Limb (tissue), 2 donors: ENCODE measurements around the gene CAPN6.
A peak's percentile ranks its signal among the peaks of the same experiment; 100 is the strongest.

Experiments
- DNase-seq, 2 donors: peaks; one replicate each; pipeline ENCODE4 v3.0.0-alpha.2; 2016; ENCODE audit errors: extremely low spot score in 2 of 2

The CAPN6 gene

DNA sequence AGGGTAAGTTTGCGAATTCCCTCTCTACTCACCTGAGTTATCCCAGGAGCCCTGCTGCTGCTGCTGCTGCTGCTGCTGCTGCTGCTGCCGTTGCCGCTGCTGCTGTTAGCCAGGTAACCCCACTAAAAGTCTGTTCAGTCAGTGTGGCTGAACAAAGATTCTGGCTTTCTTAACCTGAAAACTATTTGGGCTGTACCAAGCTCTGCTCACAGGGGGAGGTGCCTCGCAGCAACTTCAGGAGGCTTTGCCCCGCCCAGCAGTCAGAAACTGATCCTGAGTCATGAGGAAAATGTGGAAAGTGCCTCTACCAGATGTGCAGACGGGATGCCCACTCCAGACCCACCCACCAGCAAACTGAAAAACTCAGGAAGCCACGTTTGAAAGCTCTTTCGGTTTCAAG, at the start of gene CAPN6:
Gene CAPN6 (minus strand): TSS at position 145 of the 400 bp plus-strand sequence. CDS start 6,547 bp downstream, outside the sequence.
- peak; percentile 50 to 77 for DNase-seq

- no peak for DNase-seq
Observed at GRCh38 chrX:111319451-111319850, 49.2 kb upstream of the CAPN6 start.

DNA sequence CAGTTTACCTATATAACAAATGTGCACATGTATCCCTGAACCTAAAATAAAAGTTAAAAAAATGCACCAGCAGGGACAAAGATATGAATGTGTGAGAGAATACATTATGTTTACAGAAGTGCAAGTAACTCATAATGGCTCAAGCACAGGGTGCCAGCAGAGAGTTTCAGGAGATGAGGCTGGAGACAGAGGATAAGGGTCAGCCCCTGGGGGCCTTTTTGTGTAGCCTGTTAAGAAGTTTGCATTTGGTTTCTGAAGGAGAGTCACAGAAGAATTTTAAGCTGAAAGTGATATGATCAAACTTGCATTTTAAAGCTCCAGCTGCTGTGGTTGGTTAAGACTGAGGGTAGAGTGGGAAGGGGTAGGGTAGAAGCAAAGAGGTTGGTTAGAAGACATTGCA, 48.6 kb upstream of the CAPN6 start:
- DNase-seq: no peak

- DNase-seq: peak in 1 of 2 donors; percentile 49
Observed at GRCh38 chrX:111309083-111309482, 38.8 kb upstream of the CAPN6 start.

GRCh38 chrX:111308039-111308438, 37.8 kb upstream of the CAPN6 start:
- no peak for DNase-seq

DNA sequence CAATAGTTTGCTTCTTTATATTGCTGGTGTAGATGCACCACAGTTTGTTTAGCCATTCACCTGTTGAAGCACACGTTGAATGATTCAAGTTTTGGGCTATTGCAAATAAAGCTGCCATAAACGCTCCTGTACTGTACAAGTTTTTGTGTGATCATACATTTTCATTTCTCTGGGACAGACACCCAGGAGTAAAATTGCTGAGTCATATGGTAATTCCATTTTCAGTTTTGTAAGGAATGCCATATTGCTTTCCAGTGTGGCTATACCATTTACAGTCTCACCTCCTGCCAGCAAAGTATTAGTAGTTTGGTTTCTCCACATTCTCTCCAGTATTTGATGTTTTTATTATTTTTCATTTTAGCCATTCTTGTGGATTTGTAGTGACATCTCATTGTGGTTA, 32.0 kb upstream of the CAPN6 start:
- no peak for DNase-seq

GRCh38 chrX:111288841-111289240, 18.6 kb upstream of the CAPN6 start:
- no peak for DNase-seq

DNA sequence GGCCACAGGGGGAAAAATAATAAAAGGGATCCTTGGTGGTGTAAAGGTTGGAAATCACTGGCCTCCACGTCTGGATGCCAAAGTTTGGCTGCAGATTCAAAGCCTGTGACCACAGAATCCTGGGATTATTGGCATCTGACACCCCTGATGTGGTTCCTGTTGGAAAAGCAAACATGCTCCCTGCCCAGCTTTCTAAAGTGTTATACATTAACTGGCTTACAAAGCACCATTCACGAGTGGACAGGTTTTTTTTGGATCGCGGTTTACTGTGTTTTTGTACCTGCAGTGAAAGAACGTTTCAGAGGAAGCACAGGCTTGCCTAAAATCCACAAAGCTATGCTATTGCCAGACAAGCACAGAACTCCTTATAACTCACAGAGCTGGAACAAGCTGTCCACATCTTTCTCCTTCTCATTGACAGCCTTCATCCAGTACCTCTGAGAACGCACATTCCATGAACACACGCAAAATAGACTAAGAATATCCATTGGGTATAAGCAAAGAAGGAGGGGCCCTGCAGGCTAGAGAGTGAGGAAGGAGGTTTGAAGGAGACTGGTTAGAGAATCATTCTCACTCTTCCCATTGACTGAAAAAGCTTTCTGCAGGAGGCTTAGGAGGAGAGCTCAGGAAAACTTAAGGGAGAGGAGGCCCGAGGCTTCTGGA, 14.5 kb upstream of the CAPN6 start:
- peak; percentile 40 to 50 for DNase-seq

DNA sequence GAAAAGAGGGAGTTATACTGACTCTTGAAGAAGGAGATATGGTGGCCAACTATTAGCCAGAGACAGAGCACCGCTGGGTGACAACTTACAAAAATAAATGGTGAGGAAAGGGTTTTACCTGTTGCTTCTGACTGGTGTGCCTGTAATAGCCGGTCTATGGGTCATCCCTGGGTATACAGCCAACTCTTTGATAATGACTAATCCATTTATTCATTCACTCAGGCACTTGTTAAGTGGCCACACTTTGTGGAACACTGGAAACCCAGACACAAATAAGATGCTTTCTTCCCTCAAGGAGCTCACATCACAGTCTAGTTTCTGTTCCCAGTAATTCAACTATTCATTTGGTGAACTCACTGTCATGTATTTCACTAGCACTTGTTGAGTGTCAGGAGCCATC, 13.2 kb upstream of the CAPN6 start:
- no peak for DNase-seq

DNA sequence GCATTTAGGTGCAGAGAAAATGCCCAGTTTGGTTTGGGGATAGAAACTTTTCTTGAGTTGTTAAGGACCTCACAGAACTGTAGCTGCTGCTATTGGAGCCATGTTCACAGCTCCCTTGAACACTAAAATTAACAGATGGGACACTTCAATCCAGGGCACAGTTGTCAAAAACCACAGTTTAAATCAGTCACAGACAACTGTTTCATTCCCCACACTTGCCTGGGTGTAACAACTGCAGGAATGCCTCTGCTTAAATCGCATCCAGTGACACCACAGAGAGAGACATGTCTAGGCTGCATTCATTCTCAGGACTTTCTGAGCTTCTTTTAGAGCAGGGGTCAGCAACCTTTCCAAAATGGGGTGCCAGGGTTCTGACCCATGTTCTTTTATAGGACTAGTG, 12.7 kb upstream of the CAPN6 start:
- no peak for DNase-seq

GRCh38 chrX:111282139-111282538, 11.9 kb upstream of the CAPN6 start:
- DNase-seq: no peak

- no peak for DNase-seq
Observed at GRCh38 chrX:111268506-111268905, 1.8 kb downstream of the CAPN6 start.

GRCh38 chrX:111265486-111265885, 4.8 kb downstream of the CAPN6 start:
- no peak for DNase-seq

DNA sequence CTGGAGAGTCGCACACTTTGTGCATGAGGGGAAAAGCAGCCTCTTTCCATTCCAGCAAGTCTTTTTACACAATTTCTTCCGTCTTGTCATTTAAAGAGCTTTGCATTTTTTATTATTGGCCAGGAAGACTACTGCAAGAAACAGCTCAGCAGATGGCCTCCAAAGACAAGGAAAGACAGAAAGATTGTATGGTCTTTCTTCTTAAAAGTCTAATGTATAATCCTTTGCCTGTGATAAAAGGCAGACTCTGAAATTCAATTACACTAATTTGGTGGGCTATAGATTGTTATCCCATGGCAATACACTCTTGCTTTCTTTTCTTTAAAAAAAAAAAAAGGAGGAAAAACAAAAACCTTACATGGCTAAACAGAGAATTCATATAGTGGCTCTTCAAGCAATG, 5.9 kb downstream of the CAPN6 start:
- no peak for DNase-seq

- DNase-seq: no peak
Observed at GRCh38 chrX:111262086-111262485, 8.2 kb downstream of the CAPN6 start.

GRCh38 chrX:111260451-111260850, 9.8 kb downstream of the CAPN6 start:
- DNase-seq: no peak

GRCh38 chrX:111259559-111259958, 10.7 kb downstream of the CAPN6 start:
- no peak for DNase-seq

GRCh38 chrX:111257733-111258132, 12.6 kb downstream of the CAPN6 start:
- DNase-seq: no peak

- no peak for DNase-seq
Observed at GRCh38 chrX:111254896-111255693, 15.2 kb downstream of the CAPN6 start.

GRCh38 chrX:111244235-111244750, 26.0 kb downstream of the CAPN6 start:
- no peak for DNase-seq

- DNase-seq: no peak
Observed at GRCh38 chrX:111216293-111216801, 53.9 kb downstream of the CAPN6 start.

DNA sequence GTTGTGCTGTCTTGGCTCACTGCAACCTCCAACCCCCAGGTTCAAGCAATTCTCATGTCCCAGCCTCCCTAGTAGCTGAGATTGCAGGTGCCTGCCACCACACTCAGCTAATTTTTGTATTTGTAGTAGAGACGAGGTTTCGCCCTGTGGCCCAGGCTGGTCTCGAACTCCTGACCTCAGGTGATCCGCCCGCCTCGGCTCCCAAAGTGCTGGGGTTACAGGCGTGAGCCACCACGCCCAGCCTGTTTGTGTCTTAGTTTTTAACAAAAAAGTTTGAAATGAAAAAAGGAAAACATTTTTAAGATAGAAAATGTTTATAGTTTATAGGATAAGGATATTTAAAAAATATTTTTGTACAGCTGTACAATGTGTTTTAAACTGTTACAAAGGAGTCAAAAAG, 62.4 kb downstream of the CAPN6 start:
- DNase-seq: no peak

DNA sequence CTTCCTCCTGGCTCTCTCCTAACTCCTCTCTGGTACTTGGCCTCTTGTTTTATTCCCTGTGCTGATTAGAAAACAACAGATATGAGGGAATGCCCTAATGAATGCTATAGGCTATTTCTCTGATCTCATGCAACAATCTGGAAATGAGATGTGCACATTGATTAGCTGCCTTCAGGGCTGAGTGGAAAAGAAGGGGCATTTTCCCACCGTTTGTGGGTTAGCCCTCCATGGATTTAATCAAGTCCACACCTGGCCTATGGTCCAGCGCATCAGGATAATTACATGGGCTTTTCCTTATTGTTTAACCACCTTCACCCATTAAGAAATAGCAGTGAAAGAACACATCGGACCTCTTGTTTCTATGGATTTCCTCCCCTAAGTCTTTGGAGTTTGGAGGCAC, 70.0 kb downstream of the CAPN6 start:
- DNase-seq: no peak
